ENCODE measurements around the gene L1CAM.

The L1CAM gene

DNA sequence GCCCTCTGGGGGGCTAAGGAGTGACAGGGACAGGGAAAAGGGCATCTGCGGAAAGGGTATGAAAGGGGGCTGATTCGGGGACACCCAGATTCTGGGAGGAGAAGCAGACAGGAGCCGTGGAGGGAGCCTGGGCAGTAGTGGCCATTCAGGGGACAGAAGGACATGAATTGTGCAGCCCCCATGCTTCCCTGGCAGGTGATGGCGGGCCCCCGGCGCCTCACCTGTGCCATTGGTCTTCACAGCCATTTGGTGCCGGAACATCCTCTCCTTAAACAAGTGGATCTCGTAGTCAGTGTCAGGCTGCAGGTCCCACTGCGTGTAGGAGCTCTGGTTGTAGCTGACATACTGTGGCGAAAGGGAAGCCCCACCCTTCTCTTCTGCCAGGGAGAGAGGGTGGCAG, 21.9 kb downstream of the L1CAM start:
- Histone ChIP-seq H3K9ac (ENCODE audit: low read length) (no peak overlapping the region), H4K91ac (ENCODE audit: low read length) (no peak overlapping the region), H3K4ac (ENCODE audit: low read depth in 1 of 2, low read length in 2 of 2) (no peak overlapping the region), H3K27ac (ENCODE audit: low read length, poor library complexity, severe bottlenecking) (no peak overlapping the region), H3K79me1 (replicated peaks; ENCODE audit: low read length, poor library complexity, severe bottlenecking) (no peaks in the 10 kb centered on the region), H3K4me3 (ENCODE audit: insufficient read depth in 1 of 2, low read depth in 1 of 2, low read length in 2 of 2) (no peak overlapping the region), H3K4me2 (ENCODE audit: low read length, poor library complexity, severe bottlenecking) (no peak overlapping the region), H2BK5ac (ENCODE audit: low read depth, low read length, poor library complexity, severe bottlenecking) (no peak overlapping the region), H4K8ac (ENCODE audit: low read length) (no peak overlapping the region), H3K23ac (ENCODE audit: low read length in 2 of 2) (no peak overlapping the region), H2BK15ac (ENCODE audit: low read depth, poor library complexity, severe bottlenecking) (no peak overlapping the region), H3K4me1 (ENCODE audit: control insufficient read depth, insufficient read depth, low read depth, low read length) (no peaks in the 10 kb centered on the region), H2BK120ac (ENCODE audit: low read depth, low read length) (no peak overlapping the region), H2BK12ac (ENCODE audit: low read length in 2 of 2) (no peak overlapping the region), H3K36me3 (ENCODE audit: control insufficient read depth in 1 of 2, insufficient read depth in 2 of 2, low read depth in 1 of 2, low read length in 2 of 2) (peaks cover 0 to 75% of the 10 kb centered on the region in 2 experiments), H3K14ac (ENCODE audit: low read length in 2 of 2) (no peak overlapping the region), H3K27me3 (ENCODE audit: control insufficient read depth in 1 of 2, insufficient read depth in 1 of 2, low read length in 2 of 2) (peaks cover 0 to 83% of the 10 kb centered on the region in 2 experiments), H3K9me3 (ENCODE audit: control insufficient read depth, low read length) (no peaks in the 10 kb centered on the region), H3K18ac (ENCODE audit: low read depth in 1 of 2, low read length in 2 of 2) (no peak overlapping the region), H2AK5ac (ENCODE audit: low read length, severe bottlenecking) (no peak overlapping the region), H2AFZ (ENCODE audit: low read depth, low read length) (no peak overlapping the region)
- no peak for DNase-seq
- 92% methylated on average over 8 of the region's 10 CpGs for WGBS

DNA sequence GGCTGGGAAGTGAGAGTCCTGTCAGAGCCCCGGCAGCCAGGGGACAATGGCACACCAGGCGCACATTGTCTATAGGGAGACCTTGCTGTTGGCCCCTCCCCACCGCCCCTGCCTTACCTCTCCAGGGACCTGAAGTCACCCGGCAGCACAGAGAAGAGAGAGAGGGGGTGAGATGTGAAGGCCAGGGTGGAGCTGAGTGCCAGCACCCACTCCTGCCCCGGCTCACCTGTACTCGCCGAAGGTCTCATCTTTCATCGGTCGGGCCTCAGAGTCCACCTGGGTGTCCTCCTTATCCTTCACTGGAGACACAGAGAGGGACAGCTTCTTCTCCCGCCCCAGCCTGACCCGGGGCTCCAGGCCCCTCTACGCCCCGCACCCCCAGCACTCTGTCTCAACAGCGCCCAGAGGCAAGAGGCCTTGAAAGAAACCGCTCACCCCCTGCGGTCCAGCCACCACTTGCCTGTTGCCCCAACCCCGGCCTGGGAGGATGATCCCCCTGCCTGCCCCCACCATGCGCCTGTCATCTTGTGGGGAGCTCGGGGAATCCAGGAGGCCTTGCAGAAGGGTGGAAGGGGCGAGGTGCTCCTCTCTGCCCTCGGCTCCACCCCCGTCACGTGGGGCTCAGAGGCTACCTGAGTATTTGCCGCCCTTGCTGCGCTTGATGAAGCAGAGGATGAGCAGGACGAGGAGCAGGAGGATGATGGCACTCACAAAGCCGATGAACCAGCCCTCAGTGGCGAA, 22.6 kb downstream of the L1CAM start:
- DNase-seq: no peak
- no peak overlapping the region for H4K91ac ChIP-seq (ENCODE audit: low read length)

DNA sequence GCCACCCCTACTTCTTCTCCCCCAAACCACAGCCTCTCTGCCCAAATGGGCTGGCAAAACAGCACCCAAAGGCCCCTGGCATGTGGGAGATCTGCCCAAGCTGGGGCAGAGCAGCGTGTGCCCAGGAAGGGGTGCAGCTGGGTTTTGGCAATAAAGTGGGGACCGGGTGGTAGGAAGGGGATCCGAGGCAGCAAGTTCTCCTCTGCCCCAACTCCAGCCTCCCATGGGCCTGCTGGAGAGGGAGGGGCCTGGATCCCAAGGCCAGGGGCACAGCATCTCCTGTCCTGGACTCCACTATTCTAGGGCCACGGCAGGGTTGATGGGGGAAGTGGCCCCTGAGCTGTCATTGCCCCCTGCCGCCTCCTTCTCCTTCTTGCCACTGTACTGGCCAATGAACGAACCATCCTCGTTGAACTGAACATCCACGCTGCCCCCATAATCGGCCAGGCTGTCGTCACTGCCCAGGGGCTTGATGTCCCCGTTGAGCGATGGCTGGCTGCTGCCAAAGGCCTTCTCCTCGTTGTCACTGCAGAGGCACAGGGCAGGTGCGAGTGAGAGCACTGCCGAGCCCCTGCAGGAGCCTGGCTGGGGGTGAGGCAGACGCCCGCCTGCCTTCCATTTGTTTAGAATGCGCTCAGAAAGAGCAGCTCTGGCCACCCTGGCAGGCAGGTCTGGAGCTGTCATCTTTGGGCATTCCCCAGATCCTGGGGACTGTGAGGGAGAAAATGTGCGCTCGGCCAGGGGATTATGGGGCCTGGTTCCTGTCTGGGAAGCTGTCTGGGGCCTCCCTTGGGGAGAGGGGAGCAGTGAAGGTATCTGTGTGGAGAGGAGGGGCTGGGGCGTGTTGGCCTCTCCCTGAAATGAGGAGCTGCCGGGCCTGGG, 23.4 kb downstream of the L1CAM start:
- Histone ChIP-seq H3K14ac (ENCODE audit: low read length in 2 of 2) (no peak overlapping the region), H3K4ac (ENCODE audit: low read depth in 1 of 2, low read length in 2 of 2) (no peak overlapping the region), H3K4me3 (ENCODE audit: insufficient read depth in 1 of 2, low read depth in 1 of 2, low read length in 2 of 2) (no peak overlapping the region), H2AFZ (ENCODE audit: low read depth, low read length) (no peak overlapping the region), H3K27ac (ENCODE audit: low read length, poor library complexity, severe bottlenecking) (no peak overlapping the region), H3K4me2 (ENCODE audit: low read length, poor library complexity, severe bottlenecking) (no peak overlapping the region), H3K9ac (ENCODE audit: low read length) (no peak overlapping the region), H3K36me3 (ENCODE audit: control insufficient read depth in 1 of 2, insufficient read depth in 2 of 2, low read depth in 1 of 2, low read length in 2 of 2) (peaks cover 0 to 60% of the 10 kb centered on the region in 2 experiments), H3K18ac (ENCODE audit: low read depth in 1 of 2, low read length in 2 of 2) (no peak overlapping the region), H3K4me1 (ENCODE audit: control insufficient read depth, insufficient read depth, low read depth, low read length) (no peaks in the 10 kb centered on the region), H3K23ac (ENCODE audit: low read length in 2 of 2) (no peak overlapping the region), H2BK120ac (ENCODE audit: low read depth, low read length) (no peak overlapping the region), H3K9me3 (ENCODE audit: control insufficient read depth, low read length) (peaks cover 4% of the 10 kb centered on the region), H4K91ac (ENCODE audit: low read length) (no peak overlapping the region), H2BK15ac (ENCODE audit: low read depth, poor library complexity, severe bottlenecking) (no peak overlapping the region), H2BK12ac (ENCODE audit: low read length in 2 of 2) (no peak overlapping the region), H2BK5ac (ENCODE audit: low read depth, low read length, poor library complexity, severe bottlenecking) (no peak overlapping the region), H3K27me3 (ENCODE audit: control insufficient read depth in 1 of 2, insufficient read depth in 1 of 2, low read length in 2 of 2) (peaks cover 0 to 83% of the 10 kb centered on the region in 2 experiments), H4K8ac (ENCODE audit: low read length) (no peak overlapping the region), H3K79me1 (replicated peaks; ENCODE audit: low read length, poor library complexity, severe bottlenecking) (no peaks in the 10 kb centered on the region), H2AK5ac (ENCODE audit: low read length, severe bottlenecking) (no peak overlapping the region)
- 70% methylated on average over 19 of the region's 22 CpGs for WGBS
- DNase-seq: no peak

More for the DNA sequence above, 22.6 kb downstream of the L1CAM start:
- Histone ChIP-seq H3K27ac (ENCODE audit: low read length, poor library complexity, severe bottlenecking) (no peak overlapping the region), H2AK5ac (ENCODE audit: low read length, severe bottlenecking) (no peak overlapping the region), H3K9me3 (ENCODE audit: control insufficient read depth, low read length) (no peaks in the 10 kb centered on the region), H3K18ac (ENCODE audit: low read depth in 1 of 2, low read length in 2 of 2) (no peak overlapping the region), H3K4ac (ENCODE audit: low read depth in 1 of 2, low read length in 2 of 2) (no peak overlapping the region), H3K4me1 (ENCODE audit: control insufficient read depth, insufficient read depth, low read depth, low read length) (no peaks in the 10 kb centered on the region), H3K79me1 (replicated peaks; ENCODE audit: low read length, poor library complexity, severe bottlenecking) (no peaks in the 10 kb centered on the region), H2AFZ (ENCODE audit: low read depth, low read length) (no peak overlapping the region), H3K23ac (ENCODE audit: low read length in 2 of 2) (no peak overlapping the region), H3K14ac (ENCODE audit: low read length in 2 of 2) (no peak overlapping the region), H2BK120ac (ENCODE audit: low read depth, low read length) (no peak overlapping the region), H3K36me3 (ENCODE audit: control insufficient read depth in 1 of 2, insufficient read depth in 2 of 2, low read depth in 1 of 2, low read length in 2 of 2) (peaks cover 0 to 68% of the 10 kb centered on the region in 2 experiments), H2BK12ac (ENCODE audit: low read length in 2 of 2) (no peak overlapping the region), H4K8ac (ENCODE audit: low read length) (no peak overlapping the region), H3K27me3 (ENCODE audit: control insufficient read depth in 1 of 2, insufficient read depth in 1 of 2, low read length in 2 of 2) (peaks cover 0 to 83% of the 10 kb centered on the region in 2 experiments), H3K4me2 (ENCODE audit: low read length, poor library complexity, severe bottlenecking) (no peak overlapping the region), H3K9ac (ENCODE audit: low read length) (no peak overlapping the region), H2BK15ac (ENCODE audit: low read depth, poor library complexity, severe bottlenecking) (no peak overlapping the region), H2BK5ac (ENCODE audit: low read depth, low read length, poor library complexity, severe bottlenecking) (no peak overlapping the region), H3K4me3 (ENCODE audit: insufficient read depth in 1 of 2, low read depth in 1 of 2, low read length in 2 of 2) (no peak overlapping the region)
- WGBS: 93% methylated on average over 22 of the region's 28 CpGs

DNA sequence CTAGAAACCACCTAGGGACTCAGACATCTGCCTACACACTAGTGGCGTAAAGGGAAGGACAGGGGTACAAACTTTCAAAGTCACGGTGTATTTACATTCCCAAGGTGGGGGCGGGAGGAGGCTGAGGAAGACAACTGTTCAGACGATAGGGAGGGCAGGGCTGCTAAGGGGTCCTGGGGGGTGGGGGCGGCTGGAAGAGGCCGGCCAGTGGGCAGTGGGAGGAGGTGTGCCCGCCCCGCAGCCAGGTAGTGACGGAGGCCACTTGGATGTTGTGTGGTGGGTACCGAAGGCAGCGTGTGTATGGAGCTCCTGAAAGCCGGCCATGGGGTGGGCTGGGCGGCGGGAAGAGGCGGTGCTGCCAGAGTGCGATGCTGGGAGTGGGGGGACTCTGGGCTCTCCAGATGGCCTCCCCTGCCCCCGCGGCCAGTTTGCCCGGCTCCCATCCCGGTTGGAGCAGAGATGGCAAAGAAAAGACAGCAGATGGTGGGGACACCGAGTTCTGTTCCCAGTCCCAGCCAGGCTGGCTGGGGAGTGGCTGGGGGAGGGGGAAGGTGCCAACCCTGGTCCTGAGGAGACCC, 24.2 kb downstream of the L1CAM start:
- Histone ChIP-seq H3K9ac (ENCODE audit: low read length) (no peak overlapping the region), H3K27ac (ENCODE audit: low read length, poor library complexity, severe bottlenecking) (no peak overlapping the region), H3K27me3 (ENCODE audit: control insufficient read depth in 1 of 2, insufficient read depth in 1 of 2, low read length in 2 of 2) (peaks cover 0 to 80% of the 10 kb centered on the region in 2 experiments), H3K18ac (ENCODE audit: low read depth in 1 of 2, low read length in 2 of 2) (no peak overlapping the region), H3K4me1 (ENCODE audit: control insufficient read depth, insufficient read depth, low read depth, low read length) (no peaks in the 10 kb centered on the region), H3K23ac (ENCODE audit: low read length in 2 of 2) (no peak overlapping the region), H3K4me2 (ENCODE audit: low read length, poor library complexity, severe bottlenecking) (no peak overlapping the region), H3K14ac (ENCODE audit: low read length in 2 of 2) (no peak overlapping the region), H4K91ac (ENCODE audit: low read length) (no peak overlapping the region), H3K4ac (ENCODE audit: low read depth in 1 of 2, low read length in 2 of 2) (no peak overlapping the region), H3K9me3 (ENCODE audit: control insufficient read depth, low read length) (peaks cover 7% of the 10 kb centered on the region), H3K36me3 (ENCODE audit: control insufficient read depth in 1 of 2, insufficient read depth in 2 of 2, low read depth in 1 of 2, low read length in 2 of 2) (peaks cover 0 to 52% of the 10 kb centered on the region in 2 experiments), H2BK12ac (ENCODE audit: low read length in 2 of 2) (no peak overlapping the region), H2AK5ac (ENCODE audit: low read length, severe bottlenecking) (no peak overlapping the region), H4K8ac (ENCODE audit: low read length) (no peak overlapping the region), H2AFZ (ENCODE audit: low read depth, low read length) (no peak overlapping the region), H2BK5ac (ENCODE audit: low read depth, low read length, poor library complexity, severe bottlenecking) (no peak overlapping the region), H3K79me1 (replicated peaks; ENCODE audit: low read length, poor library complexity, severe bottlenecking) (no peaks in the 10 kb centered on the region), H2BK120ac (ENCODE audit: low read depth, low read length) (no peak overlapping the region), H2BK15ac (ENCODE audit: low read depth, poor library complexity, severe bottlenecking) (no peak overlapping the region), H3K4me3 (ENCODE audit: insufficient read depth in 1 of 2, low read depth in 1 of 2, low read length in 2 of 2) (no peak overlapping the region)
- no peak for DNase-seq
- 87% methylated on average over 15 of the region's 21 CpGs for WGBS
